Measurements from ENCODE around the gene SLC39A7. TPM values are rescaled to one million over a fixed set of nuclear protein-coding genes. Genes with fewer than 3 reads are reported as not detected.

The SLC39A7 gene
- total and polyA plus RNA-seq, 11 donors = 39.9 to 197 (median 55.3) TPM

DNA sequence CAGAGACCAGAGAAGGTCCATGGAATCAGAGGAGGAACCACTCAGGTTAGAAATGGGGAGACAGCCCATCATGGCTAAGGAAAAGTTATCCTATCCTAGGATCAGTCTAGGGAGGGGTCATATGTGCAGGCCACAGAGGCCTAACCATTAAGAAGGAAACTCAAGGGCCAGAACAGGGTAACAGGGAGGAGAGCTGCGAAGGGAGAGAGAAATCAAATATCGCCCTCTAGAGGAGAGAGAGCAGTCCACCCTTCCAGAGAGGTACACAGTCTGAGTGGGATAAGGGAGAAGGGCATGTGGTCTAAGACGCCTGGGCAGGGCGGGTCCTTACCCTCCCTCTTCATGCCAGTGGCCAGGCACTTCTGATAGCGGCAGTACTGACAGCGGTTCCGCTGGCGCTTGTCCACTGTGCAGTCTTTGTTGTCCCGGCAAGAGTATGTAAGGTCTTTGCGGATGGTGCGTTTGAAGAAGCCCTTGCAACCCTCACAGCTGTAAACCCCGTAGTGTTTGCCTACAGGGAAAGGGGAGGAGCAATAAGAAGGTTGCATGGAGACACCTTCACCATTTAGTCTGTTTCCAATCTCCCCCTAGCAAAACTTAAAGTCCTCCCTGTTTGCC is 3.1 kb upstream of the SLC39A7 start:
- peaks cover 3 to 69% (median 44%) of the 10 kb centered on the region in 12 donors for H3K4me1 ChIP-seq
- DNase-seq = peak in 3 of 5 donors; percentile 35 to 60 (median 54)
- intact Hi-C loops (cut with DNase I) = loop anchor here in 8 of 10 donors (2.0 to 5.0 kb wide), 3 partner anchors 35 to 37 kb away; no protein-coding TSS in a partner anchor

DNA sequence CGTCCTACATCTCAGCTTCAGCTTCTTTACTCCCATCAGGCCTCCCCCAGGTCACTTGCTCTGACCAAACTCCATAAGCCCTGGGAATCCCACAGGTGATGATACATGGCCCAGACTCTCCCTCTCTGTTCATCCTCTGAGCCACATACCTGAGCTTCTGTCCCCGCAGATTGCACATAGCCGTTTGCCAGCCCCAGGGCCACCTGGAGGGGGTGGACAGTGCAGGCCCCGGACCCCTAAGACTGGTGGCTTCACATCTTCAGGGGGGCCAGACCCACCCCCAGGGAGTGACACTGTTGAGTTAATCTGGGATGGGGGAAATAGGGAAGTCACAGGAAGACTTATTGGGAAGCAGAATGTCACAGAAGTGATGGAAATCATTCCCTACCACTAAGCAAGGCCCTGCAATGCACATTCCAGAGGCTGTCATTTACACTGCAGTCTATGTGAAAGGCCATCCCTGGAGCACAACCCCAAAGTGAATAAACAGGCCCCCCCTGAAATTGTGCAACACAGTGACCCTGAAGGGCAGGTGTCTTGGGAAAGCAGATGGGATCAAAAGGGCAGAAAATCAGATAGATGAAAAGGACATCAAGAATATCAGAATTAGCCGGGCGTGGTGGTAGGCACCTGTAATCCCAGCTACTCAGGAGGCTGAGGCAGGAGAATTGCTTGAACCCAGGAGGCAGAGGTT is 2.4 kb upstream of the SLC39A7 start:
- TF ChIP-seq POLR2A (IDR thresholded peaks at IDR 0.05) = no peak
- TF ChIP-seq, protein P1, sequence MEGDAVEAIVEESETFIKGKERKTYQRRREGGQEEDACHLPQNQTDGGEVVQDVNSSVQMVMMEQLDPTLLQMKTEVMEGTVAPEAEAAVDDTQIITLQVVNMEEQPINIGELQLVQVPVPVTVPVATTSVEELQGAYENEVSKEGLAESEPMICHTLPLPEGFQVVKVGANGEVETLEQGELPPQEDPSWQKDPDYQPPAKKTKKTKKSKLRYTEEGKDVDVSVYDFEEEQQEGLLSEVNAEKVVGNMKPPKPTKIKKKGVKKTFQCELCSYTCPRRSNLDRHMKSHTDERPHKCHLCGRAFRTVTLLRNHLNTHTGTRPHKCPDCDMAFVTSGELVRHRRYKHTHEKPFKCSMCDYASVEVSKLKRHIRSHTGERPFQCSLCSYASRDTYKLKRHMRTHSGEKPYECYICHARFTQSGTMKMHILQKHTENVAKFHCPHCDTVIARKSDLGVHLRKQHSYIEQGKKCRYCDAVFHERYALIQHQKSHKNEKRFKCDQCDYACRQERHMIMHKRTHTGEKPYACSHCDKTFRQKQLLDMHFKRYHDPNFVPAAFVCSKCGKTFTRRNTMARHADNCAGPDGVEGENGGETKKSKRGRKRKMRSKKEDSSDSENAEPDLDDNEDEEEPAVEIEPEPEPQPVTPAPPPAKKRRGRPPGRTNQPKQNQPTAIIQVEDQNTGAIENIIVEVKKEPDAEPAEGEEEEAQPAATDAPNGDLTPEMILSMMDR (IDR thresholded peaks at IDR 0.05) = no peak
- H3K27me3 ChIP-seq = no peaks in the 10 kb centered on the region
- ATAC-seq = no peak
- H3K4me3 ChIP-seq = no peak overlapping the region
- no peak for DNase-seq
- H3K27ac ChIP-seq = peak overlapping the region in 1 of 12 donors; percentile 2
- H3K4me1 ChIP-seq = peaks cover 5 to 71% (median 43%) of the 10 kb centered on the region in 12 donors
- peaks cover 0 to 66% (median 50%) of the 10 kb centered on the region in 9 donors for H3K36me3 ChIP-seq
- intact Hi-C loops (cut with DNase I) = loop anchor here in 7 of 10 donors (2.0 to 5.0 kb wide), 3 partner anchors 36 to 38 kb away; no protein-coding TSS in a partner anchor
- no peaks in the 10 kb centered on the region for H3K9me3 ChIP-seq
- 72 to 83% (median 76%) methylated on average over 4 to 6 of the region's 6 CpGs for WGBS, 4 donors

More for the DNA sequence above, 3.1 kb upstream of the SLC39A7 start:
- peaks cover 0 to 58% (median 43%) of the 10 kb centered on the region in 9 donors for H3K36me3 ChIP-seq
- ATAC-seq = peak; percentile 12 to 51 (median 27)
- WGBS, 4 donors = 24 to 26% (median 25%) methylated on average over 8 to 12 of the region's 12 CpGs
- no peaks in the 10 kb centered on the region for H3K9me3 ChIP-seq
- H3K27ac ChIP-seq = peak overlapping the region in 4 of 12 donors; percentile 2 to 40 (median 30)
- no peak overlapping the region for H3K4me3 ChIP-seq
- no peak for TF ChIP-seq POLR2A (IDR thresholded peaks at IDR 0.05)
- TF ChIP-seq, protein P1 (IDR thresholded peaks at IDR 0.05) = peak; percentile 53 to 78 (median 68)
- peaks cover 0 to 2% (median 0%) of the 10 kb centered on the region in 9 donors for H3K27me3 ChIP-seq

DNA sequence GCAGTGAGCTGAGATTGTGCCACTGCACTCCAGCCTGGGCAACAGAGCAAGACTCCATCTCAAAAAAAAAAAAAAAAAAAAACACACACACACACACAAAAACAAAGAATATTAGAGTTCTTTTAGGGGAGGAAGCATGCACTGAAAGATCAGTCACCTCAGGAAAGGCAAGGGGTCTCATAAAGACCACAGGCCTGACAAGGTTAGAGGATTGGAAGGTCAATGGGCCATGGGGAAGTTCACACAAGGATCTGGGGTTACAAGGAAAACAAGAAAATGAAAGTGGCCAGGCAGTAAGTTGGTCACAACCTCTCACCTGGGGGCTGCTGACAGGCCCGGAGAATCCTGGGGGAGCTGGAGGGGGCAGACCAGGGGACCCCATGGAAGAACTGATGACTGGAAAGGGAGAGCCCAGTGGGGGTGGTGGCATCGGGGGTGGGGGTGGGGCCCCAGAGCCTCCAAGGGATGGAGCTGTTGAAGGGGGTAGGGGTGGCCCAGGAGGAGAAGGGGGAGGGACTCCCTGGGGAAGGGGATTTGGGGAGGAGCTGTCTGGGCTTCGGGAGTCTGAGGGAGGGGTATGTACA is 1.7 kb upstream of the SLC39A7 start:
- intact Hi-C loops (cut with DNase I) = loop anchor here in 7 of 10 donors (2.0 to 5.0 kb wide), 3 partner anchors 36 to 38 kb away; no protein-coding TSS in a partner anchor
- peak overlapping the region in 11 of 12 donors; percentile 59 to 98 (median 81) for H3K4me3 ChIP-seq
- WGBS, 4 donors = 35 to 39% (median 38%) methylated on average over 3 of the region's 3 CpGs
- DNase-seq (no peak), ATAC-seq (no peak)
- no peaks in the 10 kb centered on the region for H3K27me3 ChIP-seq
- peaks cover 0 to 69% (median 55%) of the 10 kb centered on the region in 9 donors for H3K36me3 ChIP-seq
- no peak for TF ChIP-seq POLR2A (IDR thresholded peaks at IDR 0.05)
- TF ChIP-seq, protein P1 (IDR thresholded peaks at IDR 0.05) = no peak
- H3K9me3 ChIP-seq = no peaks in the 10 kb centered on the region
- peak overlapping the region in 10 of 12 donors; percentile 93 to 100 (median 98) for H3K27ac ChIP-seq
- H3K4me1 ChIP-seq = peaks cover 8 to 72% (median 47%) of the 10 kb centered on the region in 12 donors
